ENCODE data around the gene DRAP1. TPM values are rescaled to one million over a fixed set of nuclear protein-coding genes. Genes with fewer than 3 reads are reported as not detected.

The DRAP1 gene
- total and polyA plus RNA-seq, 2 experiments from 2014 or later: 257 to 288 TPM

DNA sequence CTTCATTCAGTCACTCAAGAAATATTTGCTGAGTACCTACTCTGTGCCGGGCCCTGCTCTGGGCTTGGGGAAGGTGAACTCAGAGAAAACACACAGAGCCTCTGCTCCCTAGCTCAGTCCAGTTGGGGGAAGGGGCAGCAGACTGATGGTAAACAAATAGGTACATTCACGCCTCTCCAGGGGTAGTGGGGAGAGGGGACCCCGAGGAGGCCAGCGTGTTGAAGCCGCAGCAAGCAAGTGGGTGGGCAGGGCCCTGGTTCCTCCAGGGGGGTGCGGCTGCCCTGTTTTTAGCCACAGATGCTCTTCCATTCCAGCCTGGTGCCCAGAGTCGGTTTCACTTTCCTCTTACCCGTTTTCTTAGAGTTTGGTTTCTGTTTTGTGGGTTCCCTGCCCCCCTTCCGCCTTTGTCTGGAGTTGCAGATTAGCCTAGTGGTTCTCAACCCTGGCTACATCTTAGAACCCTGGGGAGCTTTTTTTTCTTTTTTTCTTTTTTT is 8.7 kb downstream of the DRAP1 start:
- Histone ChIP-seq H3K27ac (no peak overlapping the region), H3K4me1 (ENCODE audit: low read depth) (no peaks in the 10 kb centered on the region), H3K9me3 (ENCODE audit: low read depth) (no peaks in the 10 kb centered on the region), H3K4me3 (no peak overlapping the region), H3K27me3 (no peaks in the 10 kb centered on the region), H3K36me3 (peaks cover 2% of the 10 kb centered on the region)
- DNase-seq (ENCODE audit: low read depth in 1 of 2, low spot score in 1 of 2): no peak
- TF ChIP-seq, protein P1, sequence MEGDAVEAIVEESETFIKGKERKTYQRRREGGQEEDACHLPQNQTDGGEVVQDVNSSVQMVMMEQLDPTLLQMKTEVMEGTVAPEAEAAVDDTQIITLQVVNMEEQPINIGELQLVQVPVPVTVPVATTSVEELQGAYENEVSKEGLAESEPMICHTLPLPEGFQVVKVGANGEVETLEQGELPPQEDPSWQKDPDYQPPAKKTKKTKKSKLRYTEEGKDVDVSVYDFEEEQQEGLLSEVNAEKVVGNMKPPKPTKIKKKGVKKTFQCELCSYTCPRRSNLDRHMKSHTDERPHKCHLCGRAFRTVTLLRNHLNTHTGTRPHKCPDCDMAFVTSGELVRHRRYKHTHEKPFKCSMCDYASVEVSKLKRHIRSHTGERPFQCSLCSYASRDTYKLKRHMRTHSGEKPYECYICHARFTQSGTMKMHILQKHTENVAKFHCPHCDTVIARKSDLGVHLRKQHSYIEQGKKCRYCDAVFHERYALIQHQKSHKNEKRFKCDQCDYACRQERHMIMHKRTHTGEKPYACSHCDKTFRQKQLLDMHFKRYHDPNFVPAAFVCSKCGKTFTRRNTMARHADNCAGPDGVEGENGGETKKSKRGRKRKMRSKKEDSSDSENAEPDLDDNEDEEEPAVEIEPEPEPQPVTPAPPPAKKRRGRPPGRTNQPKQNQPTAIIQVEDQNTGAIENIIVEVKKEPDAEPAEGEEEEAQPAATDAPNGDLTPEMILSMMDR (IDR thresholded peaks at IDR 0.05; ENCODE audit: low read depth, low read length): no peak

DNA sequence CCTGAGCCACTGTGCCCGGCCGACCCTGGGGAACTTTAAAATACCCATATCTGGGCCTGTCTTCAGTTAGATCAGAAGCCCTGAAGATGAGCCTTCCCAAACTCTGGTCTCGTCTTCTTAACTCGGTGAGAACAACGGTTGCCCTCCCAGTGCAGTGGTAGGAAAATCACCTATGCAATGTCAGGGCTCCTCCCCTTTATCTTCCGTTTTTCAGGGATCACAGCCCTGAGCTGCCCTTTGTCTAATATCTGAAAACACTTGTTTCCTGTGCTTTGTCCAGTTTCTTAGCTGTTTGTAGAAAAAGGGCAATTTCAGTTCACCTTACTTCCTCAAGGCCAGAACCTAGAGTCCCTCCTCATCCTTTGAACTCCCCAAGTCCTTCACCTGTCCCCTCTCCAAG is 9.4 kb downstream of the DRAP1 start:
- no peak overlapping the region for H3K27ac ChIP-seq
- H3K36me3 ChIP-seq: no peaks in the 10 kb centered on the region
- TF ChIP-seq, protein P1 (IDR thresholded peaks at IDR 0.05; ENCODE audit: low read depth, low read length): no peak
- DNase-seq (ENCODE audit: low read depth in 1 of 2, low spot score in 1 of 2): no peak
- no peak overlapping the region for H3K4me3 ChIP-seq
- no peaks in the 10 kb centered on the region for H3K27me3 ChIP-seq
- no peaks in the 10 kb centered on the region for H3K4me1 ChIP-seq (ENCODE audit: low read depth)
- H3K9me3 ChIP-seq (ENCODE audit: low read depth): no peaks in the 10 kb centered on the region

DNA sequence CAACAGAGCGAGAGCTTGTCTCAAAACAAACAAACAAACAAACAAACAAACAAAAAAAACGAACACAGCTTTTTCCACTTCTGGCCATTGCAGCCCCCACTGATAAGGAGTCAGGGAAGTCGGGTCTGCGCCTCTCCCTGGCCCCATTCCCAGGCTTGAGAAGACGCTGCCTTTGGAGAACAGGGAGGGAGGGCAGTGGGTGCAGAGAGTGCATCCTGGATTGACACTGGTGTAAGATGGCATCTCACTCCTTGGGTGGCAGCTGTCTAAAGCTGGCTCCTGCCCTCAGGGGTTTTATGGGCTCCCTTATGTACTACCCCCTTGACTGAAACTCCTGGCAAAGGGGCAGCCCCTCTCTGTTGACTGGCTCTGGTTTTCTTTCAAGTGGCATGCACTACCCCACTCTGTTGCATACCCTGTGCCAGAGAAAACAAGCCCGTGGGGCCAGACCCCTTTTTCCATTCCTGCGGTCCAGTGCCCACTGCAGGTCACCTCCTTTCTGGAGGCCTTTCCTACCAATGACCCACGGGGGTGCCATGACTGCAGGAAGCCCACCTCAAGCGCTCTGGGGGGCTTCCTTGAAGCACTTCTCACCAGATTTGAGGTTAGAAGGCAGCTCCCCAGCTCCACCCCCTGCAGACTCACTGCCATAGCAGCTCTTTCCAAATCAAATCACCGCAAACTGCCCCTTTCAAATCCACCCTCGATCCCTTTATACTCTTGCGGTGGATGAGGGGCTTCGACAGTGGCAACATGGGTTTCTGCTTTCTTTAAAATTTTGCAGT is 12.7 kb downstream of the DRAP1 start:
- H3K27ac ChIP-seq: no peak overlapping the region
- H3K27me3 ChIP-seq: no peaks in the 10 kb centered on the region
- no peaks in the 10 kb centered on the region for H3K9me3 ChIP-seq (ENCODE audit: low read depth)
- no peaks in the 10 kb centered on the region for H3K36me3 ChIP-seq
- H3K4me1 ChIP-seq (ENCODE audit: low read depth): no peaks in the 10 kb centered on the region
- no peak overlapping the region for H3K4me3 ChIP-seq
- TF ChIP-seq, protein P1 (IDR thresholded peaks at IDR 0.05; ENCODE audit: low read depth, low read length): no peak
- DNase-seq (ENCODE audit: low read depth in 1 of 2, low spot score in 1 of 2): no peak

DNA sequence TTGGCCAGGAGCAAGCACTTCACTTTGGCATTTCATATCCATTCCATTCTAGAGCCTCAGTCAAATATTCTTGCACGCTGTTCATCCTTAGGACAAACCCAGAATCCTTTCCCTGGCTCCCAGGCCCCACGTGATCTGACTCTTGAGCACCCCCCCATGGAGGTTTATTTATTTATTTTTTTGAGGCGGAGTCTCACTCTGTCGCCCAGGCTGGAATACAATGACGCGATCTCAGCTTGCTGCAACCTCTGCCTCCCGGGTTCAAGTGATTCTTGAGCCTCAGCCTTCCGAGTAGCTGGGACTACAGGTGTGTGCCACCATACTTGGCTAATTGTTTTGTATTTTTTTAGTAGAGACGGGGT is 13.3 kb downstream of the DRAP1 start:
- TF ChIP-seq, protein P1 (IDR thresholded peaks at IDR 0.05; ENCODE audit: low read depth, low read length): no peak
- H3K27ac ChIP-seq: no peak overlapping the region
- no peaks in the 10 kb centered on the region for H3K4me1 ChIP-seq (ENCODE audit: low read depth)
- H3K9me3 ChIP-seq (ENCODE audit: low read depth): no peaks in the 10 kb centered on the region
- H3K36me3 ChIP-seq: no peaks in the 10 kb centered on the region
- no peak overlapping the region for H3K4me3 ChIP-seq
- no peaks in the 10 kb centered on the region for H3K27me3 ChIP-seq
- peak; percentile 36 to 48 for DNase-seq (ENCODE audit: low read depth in 1 of 2, low spot score in 1 of 2)

DNA sequence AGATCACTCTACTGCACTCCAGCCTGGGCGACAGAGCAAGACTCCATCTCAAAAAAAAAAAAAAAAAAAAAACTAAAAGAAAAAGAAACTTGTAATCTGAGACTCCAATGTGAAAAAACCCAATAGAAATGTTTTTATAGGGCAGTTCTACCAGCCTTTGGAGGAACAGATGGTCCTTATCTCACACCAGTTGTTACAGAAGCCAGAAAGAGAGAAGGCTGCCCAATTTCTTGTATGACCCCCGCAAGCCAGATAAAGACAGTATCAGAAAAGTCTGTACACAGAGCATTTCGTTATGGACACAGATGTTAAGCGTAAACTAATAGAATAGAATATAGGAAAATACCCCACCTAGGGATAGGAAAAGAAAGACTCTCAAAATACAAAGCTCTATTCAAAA is 14.8 kb downstream of the DRAP1 start:
- DNase-seq (ENCODE audit: low read depth in 1 of 2, low spot score in 1 of 2): peak in 1 of 2 donors; percentile 73

More for the DNA sequence above, 14.8 kb downstream of the DRAP1 start:
- Histone ChIP-seq H3K9me3 (ENCODE audit: low read depth) (no peaks in the 10 kb centered on the region), H3K27ac (no peak overlapping the region), H3K4me3 (no peak overlapping the region), H3K27me3 (no peaks in the 10 kb centered on the region), H3K36me3 (no peaks in the 10 kb centered on the region), H3K4me1 (ENCODE audit: low read depth) (no peaks in the 10 kb centered on the region)
- TF ChIP-seq, protein P1 (IDR thresholded peaks at IDR 0.05; ENCODE audit: low read depth, low read length): no peak

Measured in cardiac muscle cell (in vitro differentiated cells and primary cell).